22Rv1 (cell line): ENCODE data around the gene ACOX2.

ENCODE experiments used
- H3K27ac ChIP-seq: fragments of 450-650 bp; 2 replicates; pipeline ENCODE4 v1.5.1; 2017
- CTCF ChIP-seq: fragments of 450-650 bp; IDR thresholded peaks from 2 replicates; pipeline ENCODE4 v1.5.1; 2017; ENCODE audit warnings: mild to moderate bottlenecking
- ZFX ChIP-seq: fragments of 450-650 bp; IDR thresholded peaks from 2 replicates; pipeline ENCODE4 v1.6.1; 2017; ENCODE audit warnings: antibody characterized with exemption, borderline replicate concordance

Gene ACOX2

GRCh38 chr3:58518291-58518789 lies 18.6 kb downstream of the ACOX2 start:
- H3K27ac ChIP-seq = no peak overlapping the region

GRCh38 chr3:58514405-58514804 lies 22.6 kb downstream of the ACOX2 start:
- TF ChIP-seq ZFX (no peak), CTCF (no peak)
- no peak overlapping the region for H3K27ac ChIP-seq

More at GRCh38 chr3:58518291-58518789, 18.6 kb downstream of the ACOX2 start:
- TF ChIP-seq ZFX = no peak
- no peak for TF ChIP-seq CTCF

GRCh38 chr3:58508437-58508836 lies 28.6 kb downstream of the ACOX2 start:
- no peak overlapping the region for H3K27ac ChIP-seq
- no peak for TF ChIP-seq CTCF
- TF ChIP-seq ZFX = no peak

- TF ChIP-seq ZFX (no peak), CTCF (no peak)
Observed at GRCh38 chr3:58507356-58508078, 29.5 kb downstream of the ACOX2 start.

GRCh38 chr3:58502872-58503271 lies 34.1 kb downstream of the ACOX2 start:
- H3K27ac ChIP-seq = no peak overlapping the region
- TF ChIP-seq ZFX = no peak
- TF ChIP-seq CTCF = no peak

More at GRCh38 chr3:58507356-58508078, 29.5 kb downstream of the ACOX2 start:
- no peak overlapping the region for H3K27ac ChIP-seq

- TF ChIP-seq CTCF (no peak), ZFX (no peak)
- peak overlapping the region; percentile 19; the same call in 1 of the 2 replicates for H3K27ac ChIP-seq
Observed at GRCh38 chr3:58497097-58497496, 39.9 kb downstream of the ACOX2 start.

GRCh38 chr3:58496206-58496857 lies 40.7 kb downstream of the ACOX2 start:
- TF ChIP-seq CTCF = no peak
- no peak overlapping the region for H3K27ac ChIP-seq
